GM10266 (cell line): Measurements from ENCODE around the gene NIM1K.

Experiments used
- DNase-seq: peaks from one replicate; pipeline ENCODE4 v3.0.0; 2012; ENCODE audit errors: extremely low spot score
- CTCF ChIP-seq: IDR thresholded peaks from 2 replicates; pipeline ENCODE4 v1.5.1; 2012; ENCODE audit warnings: mild to moderate bottlenecking, low read depth; ENCODE audit not compliant: control insufficient read depth, insufficient read depth; ENCODE audit errors: missing control alignments

The NIM1K gene

GRCh38 chr5:43210570-43210969 lies 18.5 kb downstream of the NIM1K start:
- TF ChIP-seq CTCF: no peak
- DNase-seq: no peak

DNA sequence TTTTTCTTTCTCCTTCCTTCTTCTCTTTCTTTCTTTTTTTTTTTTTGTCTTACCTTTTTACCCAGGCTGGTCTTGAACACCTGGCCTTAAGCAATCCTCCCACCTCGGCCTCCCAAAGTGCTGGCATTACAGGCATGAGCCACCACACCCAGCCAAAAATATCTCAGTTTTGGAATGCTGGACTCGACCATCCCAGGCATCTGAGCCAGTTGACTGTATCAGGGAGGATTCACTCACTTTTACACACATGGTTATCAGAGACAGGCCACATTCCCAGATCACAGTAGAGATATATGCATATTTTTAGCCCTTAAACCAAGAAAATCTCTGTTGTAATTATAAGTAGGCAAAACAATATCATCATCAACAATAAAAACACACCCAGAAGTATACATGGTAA lies 21.9 kb downstream of the NIM1K start:
- no peak for TF ChIP-seq CTCF
- no peak for DNase-seq

DNA sequence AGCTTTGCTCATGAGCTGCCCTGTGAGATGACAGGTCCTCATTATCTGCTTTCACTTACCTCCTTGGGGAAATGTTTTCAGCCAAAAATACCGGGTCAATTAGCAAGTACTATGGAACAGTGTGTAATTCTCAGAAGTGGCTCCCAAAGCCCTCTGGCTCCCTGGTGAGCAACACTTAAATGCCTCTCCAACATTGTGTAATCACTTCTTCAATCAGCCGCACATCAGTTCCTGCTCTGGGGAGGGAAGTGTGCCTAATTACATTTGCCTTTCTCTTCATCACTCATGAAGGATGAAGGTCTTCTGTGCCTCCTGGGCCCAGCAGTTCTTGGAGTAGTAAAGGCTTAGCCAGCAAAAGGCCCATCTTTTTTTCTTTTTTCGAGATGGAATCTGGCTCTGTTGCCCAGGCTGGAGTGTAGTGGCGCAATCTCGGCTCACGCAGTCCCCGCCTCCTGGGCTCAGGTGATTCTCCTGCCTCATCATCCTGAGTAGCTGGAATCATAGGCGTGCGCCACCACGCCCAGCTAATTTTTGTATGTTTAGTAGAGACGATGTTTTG lies 23.1 kb downstream of the NIM1K start:
- DNase-seq: no peak
- TF ChIP-seq CTCF: no peak

- no peak for TF ChIP-seq CTCF
- DNase-seq: no peak
Measured at GRCh38 chr5:43216941-43217340, 24.9 kb downstream of the NIM1K start.

- DNase-seq: no peak
- no peak for TF ChIP-seq CTCF
Measured at GRCh38 chr5:43219120-43219519, 27.1 kb downstream of the NIM1K start.

GRCh38 chr5:43221502-43221901 lies 29.5 kb downstream of the NIM1K start:
- DNase-seq: no peak
- no peak for TF ChIP-seq CTCF

DNA sequence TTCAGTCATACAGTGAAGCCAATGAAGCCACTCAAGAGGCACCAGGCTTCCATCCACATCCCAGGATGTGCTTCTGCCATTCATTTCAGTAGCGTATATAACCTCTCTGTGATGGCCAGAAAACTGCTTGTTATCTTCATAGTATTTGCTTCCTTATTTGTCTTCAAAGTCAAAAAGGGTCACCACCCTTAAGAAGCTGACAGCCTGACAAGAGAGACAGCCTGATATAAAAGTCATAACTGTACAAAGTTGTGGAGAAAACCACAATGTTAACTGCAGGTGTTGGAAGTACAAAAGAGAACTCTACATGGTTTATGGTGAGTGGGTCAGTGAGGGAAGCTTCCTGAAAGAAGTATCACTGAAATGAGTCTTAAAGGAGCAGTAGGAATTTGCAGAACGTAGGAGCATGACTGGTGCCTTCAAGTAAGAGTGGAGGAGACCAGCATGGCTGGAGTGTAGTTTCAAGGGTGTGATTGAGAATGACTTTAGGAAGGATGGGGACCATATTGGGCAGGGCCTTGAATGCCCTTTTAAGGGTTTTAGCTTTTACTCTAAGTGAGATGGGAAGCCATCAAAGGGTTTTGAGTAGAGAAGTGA lies 33.7 kb downstream of the NIM1K start:
- DNase-seq: no peak
- no peak for TF ChIP-seq CTCF
